GM12878 (cell line): Measurements from ENCODE around the gene STRA8. TPM values are rescaled to one million over a fixed set of nuclear protein-coding genes. Genes with fewer than 3 reads are reported as not detected.

Experiments
- ATAC-seq: fragments of 200-7000 bp; cut with Tn5 transposase; 3 replicates; pipeline ENCODE4 v1.9.1; 2020; ENCODE audit warnings: mild to moderate bottlenecking, moderate library complexity
- BruUV-seq: library from RNA; stranded (reverse); fragments of 400-500 nt; replicated peaks from 2 replicates; lab custom pipeline; 2021; lab: Mats Ljungman, UMichigan
- CTCF ChIA-PET: fragments of 300-600 bp; sonication (Branson Sonifier 250); formaldehyde crosslinking; extraction: SDS; loops from one replicate; lab custom pipeline; 2021; ENCODE audit warnings: inconsistent platforms; lab: Yijun Ruan, JAX
- POLR2A ChIA-PET: fragments of 350-600 bp; formaldehyde crosslinking; extraction: SDS; loops from one replicate; lab custom pipeline; 2021; ENCODE audit warnings: inconsistent platforms; lab: Charles Lee
- RAD21 ChIA-PET: fragments of 300-600 bp; sonication (Branson Sonifier 250); formaldehyde crosslinking; loops from one replicate; lab custom pipeline; 2023; ENCODE audit warnings: antibody characterized with exemption; ENCODE audit not compliant: unreplicated experiment; lab: Charles Lee
- SMC1A ChIA-PET: fragments of 300-600 bp; sonication (Branson Sonifier 250); formaldehyde crosslinking; loops from one replicate; lab custom pipeline; 2023; ENCODE audit not compliant: unreplicated experiment, uncharacterized antibody; lab: Charles Lee
- DNase-seq: peaks from one replicate; pipeline ENCODE4 v3.0.0-alpha.2; 2011; ENCODE audit warnings: low read depth, low spot score
- FAIRE-seq: peaks from 3 replicates; lab custom pipeline; 2011; peaks lifted over from hg19 to GRCh38; lab: Jason Lieb, UNC
- H2AFZ ChIP-seq: 2 replicates; pipeline ENCODE4 v1.6.0; 2011; ENCODE audit warnings: low read depth, low read length, control low read depth; ENCODE audit not compliant: control insufficient read depth
- H3K27ac ChIP-seq: 2 replicates; pipeline ENCODE4 v1.5.1; 2011; ENCODE audit warnings: control low read depth; ENCODE audit not compliant: control insufficient read depth, insufficient read depth
- H3K27me3 ChIP-seq, 2 experiments: replicated peaks in 1 of 2; 2 replicates each; pipeline versions ENCODE4 v1.6.0 to v1.6.1; 2011; ENCODE audit warnings: low read length in 1 of 2; ENCODE audit not compliant: control insufficient read depth in 2 of 2, insufficient read depth in 2 of 2
- H3K36me3 ChIP-seq, 2 experiments: 2 replicates each; pipeline ENCODE4 v1.5.1; 2011; ENCODE audit warnings: low read length in 1 of 2; ENCODE audit not compliant: control insufficient read depth in 2 of 2, insufficient read depth in 2 of 2
- H3K4me1 ChIP-seq: 2 replicates; pipeline ENCODE4 v1.6.1; 2011; ENCODE audit warnings: mild to moderate bottlenecking, low read length, moderate library complexity, mixed read lengths; ENCODE audit not compliant: control insufficient read depth, insufficient read depth
- H3K4me2 ChIP-seq: 2 replicates; pipeline ENCODE4 v1.6.0; 2011; ENCODE audit warnings: control low read depth; ENCODE audit not compliant: control insufficient read depth, insufficient read depth
- H3K4me3 ChIP-seq: fragments of 200-600 bp; sonication (generic); 2 replicates; pipeline ENCODE4 v1.5.1; 2016
- H3K79me2 ChIP-seq: 2 replicates; pipeline ENCODE4 v1.6.0; 2011; ENCODE audit warnings: low read length; ENCODE audit not compliant: control insufficient read depth, insufficient read depth
- H3K9ac ChIP-seq: 2 replicates; pipeline ENCODE4 v1.8.0; 2011; ENCODE audit warnings: low read length, control low read depth, mixed read lengths; ENCODE audit not compliant: control insufficient read depth, insufficient read depth
- H3K9me3 ChIP-seq: replicated peaks from 3 replicates; pipeline ENCODE4 v1.5.1; 2011; ENCODE audit warnings: mild to moderate bottlenecking, low read length; ENCODE audit not compliant: control insufficient read depth, insufficient read depth
- H4K20me1 ChIP-seq: 2 replicates; pipeline ENCODE4 v1.6.0; 2011; ENCODE audit not compliant: control insufficient read depth, insufficient read depth
- BACH1 ChIP-seq: fragments of 450-650 bp; IDR thresholded peaks from 2 replicates; pipeline ENCODE4 v1.6.1; 2017; ENCODE audit warnings: mild to moderate bottlenecking, borderline replicate concordance
- BHLHE40 ChIP-seq, 2 experiments: fragments of 450-650 bp in 1 of 2; IDR thresholded peaks; 2 replicates each; pipeline ENCODE4 v1.6.1; 2011 to 2017; ENCODE audit warnings: low read depth in 2 of 2, borderline replicate concordance in 1 of 2, improper control_type of control experiment in 1 of 2, low read length in 1 of 2, mild to moderate bottlenecking in 1 of 2
- EP300 ChIP-seq, 2 experiments: fragments of 150-350 bp in 1 of 2; IDR thresholded peaks; 2 replicates each; pipeline ENCODE4 v1.6.1; 2011 to 2012; ENCODE audit warnings: low read depth in 2 of 2, low read length in 2 of 2, borderline replicate concordance in 1 of 2, improper control_type of control experiment in 1 of 2, inconsistent platforms in 1 of 2; ENCODE audit not compliant: control insufficient read depth in 1 of 2
- EZH2 ChIP-seq: IDR thresholded peaks from 2 replicates; pipeline ENCODE4 v1.6.1; 2012; ENCODE audit warnings: low read depth, mild to moderate bottlenecking, control low read depth, inconsistent platforms, low read length, borderline replicate concordance; ENCODE audit not compliant: control insufficient read depth
- JUNB ChIP-seq: IDR thresholded peaks from 2 replicates; pipeline ENCODE4 v1.6.1; 2016; ENCODE audit warnings: antibody characterized with exemption, mild to moderate bottlenecking
- KLF5 ChIP-seq: fragments of 450-650 bp; IDR thresholded peaks from 2 replicates; pipeline ENCODE4 v1.6.1; 2014; ENCODE audit warnings: mild to moderate bottlenecking; ENCODE audit not compliant: partially characterized antibody
- NFYA ChIP-seq: IDR thresholded peaks from 2 replicates; pipeline ENCODE4 v1.6.1; 2011; ENCODE audit warnings: low read depth, mild to moderate bottlenecking, low read length, improper control_type of control experiment, borderline replicate concordance
- NR2C1 ChIP-seq: fragments of 450-650 bp; IDR thresholded peaks from 2 replicates; pipeline ENCODE4 v1.6.1; 2017; ENCODE audit warnings: antibody characterized with exemption, mild to moderate bottlenecking, moderate library complexity
- RELA ChIP-seq: fragments of 450-650 bp; IDR thresholded peaks from 2 replicates; pipeline ENCODE4 v1.8.0; 2014; ENCODE audit warnings: borderline replicate concordance; ENCODE audit not compliant: partially characterized antibody
- RFX5 ChIP-seq: IDR thresholded peaks from 2 replicates; pipeline ENCODE4 v1.6.1; 2011; ENCODE audit warnings: low read depth, low read length, improper control_type of control experiment
- SIX5 ChIP-seq: IDR thresholded peaks from 2 replicates; pipeline ENCODE4 v1.6.1; 2011; ENCODE audit warnings: mild to moderate bottlenecking, low read depth, low read length, moderate library complexity; ENCODE audit not compliant: severe bottlenecking
- TAF1 ChIP-seq: IDR thresholded peaks from 2 replicates; pipeline ENCODE4 v1.6.1; 2011; ENCODE audit warnings: mild to moderate bottlenecking, low read depth, low read length, borderline replicate concordance
- TARDBP ChIP-seq: IDR thresholded peaks from 2 replicates; pipeline ENCODE4 v1.6.1; 2016; ENCODE audit warnings: borderline replicate concordance
- ZNF274 ChIP-seq: IDR thresholded peaks from one replicate; pipeline ENCODE4 v1.8.0; 2011; ENCODE audit not compliant: insufficient read length, insufficient read depth
- ZNF622 ChIP-seq: fragments of 450-650 bp; IDR thresholded peaks from 2 replicates; pipeline ENCODE4 v1.6.1; 2017; ENCODE audit warnings: mild to moderate bottlenecking, inconsistent platforms
- WGBS: methylation state at CpG from one replicate; pipeline ENCODE4 v1.1.6; 2016; ENCODE audit warnings: low lambda C conversion rate; ENCODE audit not compliant: insufficient replicate concordance, insufficient coverage; ENCODE audit errors: missing lambda C conversion rate; 5-methylcytosine and 5-hydroxymethylcytosine counted together
- in situ Hi-C: fragments of 300-500 bp; cut with MboI; formaldehyde crosslinking; loops from 9 replicates; pipeline ENCODE4 v1.14.3; 2018; ENCODE audit warnings: mixed read lengths
- intact Hi-C: fragments of 100-400 bp; cut with micrococcal nuclease; formaldehyde crosslinking; loops from one replicate; pipeline ENCODE4 v1.14.2; 2022; ENCODE audit not compliant: unreplicated experiment
- polyA plus RNA-seq, 11 experiments: library from polyadenylated mRNA; depleted of rRNA in 4 of 11; unstranded in 6 of 11; stranded (reverse) in 5 of 11; fragments of >200 nt; fragmentation: Nextera tagmentation in 4 of 11; fragmentation: Illumina TruSeq in 1 of 11; extraction: Ambion mirVana in 4 of 11; extraction: Trizol in 1 of 11; gene quantifications; 1 replicate in 1 of 11; 2 replicates in 10 of 11; pipeline versions ENCODE4 v1.2.1 to v1.2.3, GENCODE V29; 2011 to 2016; ENCODE audit warnings: inconsistent platforms in 2 of 11, missing spikeins in 2 of 11, low read depth in 1 of 11
- total RNA-seq, 4 experiments: library from RNA; depleted of rRNA in 3 of 4; stranded (reverse); fragments of >200 nt in 3 of 4; fragmentation: Illumina TruSeq in 1 of 4; extraction: Trizol in 1 of 4; gene quantifications; 2 replicates each; pipeline versions ENCODE4 v1.2.1 to v1.2.3, GENCODE V29; 2013 to 2021
- TF ChIP-seq, protein P1 (sequence below): IDR thresholded peaks from 2 replicates; pipeline ENCODE4 v1.6.1; 2011; ENCODE audit warnings: borderline replicate concordance, low read depth, mild to moderate bottlenecking, moderate library complexity, mixed read lengths, low read length; ENCODE audit not compliant: insufficient read depth; ENCODE audit errors: extremely low read length
- TF ChIP-seq, protein P2 (sequence below): IDR thresholded peaks from 2 replicates; pipeline ENCODE4 v1.6.1; 2012; ENCODE audit warnings: improper control_type of control experiment, low read depth, low read length; ENCODE audit not compliant: insufficient replicate concordance
- TF ChIP-seq, protein P3 (sequence below): fragments of 450-650 bp; IDR thresholded peaks from 2 replicates; pipeline ENCODE4 v1.6.1; 2016; ENCODE audit warnings: mild to moderate bottlenecking

Gene STRA8
- total and polyA plus RNA-seq, 10 of the 15 experiments (the other 5 are each of a cell fraction or from before 2014, with no cell fraction given) = 0.15 TPM; not detected in 9

DNA sequence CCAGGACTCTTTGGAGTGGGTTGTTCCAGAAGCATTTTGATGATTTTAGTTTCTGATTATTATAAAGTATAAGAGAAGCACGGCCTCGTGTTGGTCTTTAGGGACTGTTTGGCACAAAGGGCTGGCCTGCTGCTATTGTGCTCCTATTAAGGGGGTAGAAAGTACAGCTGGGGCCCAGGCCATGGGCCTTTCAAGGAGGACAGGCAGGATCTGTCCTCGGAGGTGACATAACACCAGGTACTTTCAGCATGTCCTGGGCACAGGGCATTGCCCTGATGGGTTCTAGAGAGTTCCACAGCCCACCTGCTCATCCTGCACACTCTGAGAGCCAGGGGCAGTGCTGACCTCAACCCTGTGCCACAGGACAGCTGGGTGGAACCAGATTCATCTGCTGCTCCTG, 24.9 kb downstream of the STRA8 start:
- ATAC-seq = no peak
- no peak for DNase-seq
- ChIA-PET SMC1A (no interaction called here), CTCF (interaction anchor here (9.3 kb wide), 1 partner anchor 16 kb away, joined by 72 read pairs; no protein-coding TSS in a partner anchor), POLR2A (no interaction called here), RAD21 (no interaction called here)
- intact Hi-C loops (no loop called here), in situ Hi-C loops (no loop called here)
- no peak overlapping the region for H3K27ac ChIP-seq
- WGBS = 5% methylated on average over 3 of the region's 3 CpGs
- no peak overlapping the region for H2AFZ ChIP-seq
- no peak overlapping the region for H3K9ac ChIP-seq
- H3K79me2 ChIP-seq = no peaks in the 10 kb centered on the region
- peaks cover 6% of the 10 kb centered on the region; the same call in 1 of the 3 replicates for H3K9me3 ChIP-seq
- no peaks in the 10 kb centered on the region for H3K4me1 ChIP-seq
- FAIRE-seq = no peak
- no TSS peak for BruUV-seq
- no peak overlapping the region for H3K4me2 ChIP-seq
- no peaks in the 10 kb centered on the region for H3K36me3 ChIP-seq
- H3K4me3 ChIP-seq = no peak overlapping the region
- H3K27me3 ChIP-seq = no peaks in the 10 kb centered on the region
- no peaks in the 10 kb centered on the region for H4K20me1 ChIP-seq
- TF ChIP-seq TARDBP (no peak), ZNF274 (no peak), BHLHE40 (IDR thresholded peaks at IDR 0.05; ENCODE audit: borderline replicate concordance in 1 of 2, low read depth in 2 of 2, low read length in 1 of 2) (no peak), RELA (no peak), ZNF622 (no peak), NFYA (no peak), KLF5 (no peak), TAF1 (no peak), SIX5 (no peak), BACH1 (no peak), EZH2 (no peak), JUNB (no peak), RFX5 (no peak), NR2C1 (no peak), EP300 (IDR thresholded peaks at IDR 0.05; ENCODE audit: borderline replicate concordance in 1 of 2, control insufficient read depth in 1 of 2, low read depth in 2 of 2, low read length in 2 of 2) (no peak)
- TF ChIP-seq, protein P1, sequence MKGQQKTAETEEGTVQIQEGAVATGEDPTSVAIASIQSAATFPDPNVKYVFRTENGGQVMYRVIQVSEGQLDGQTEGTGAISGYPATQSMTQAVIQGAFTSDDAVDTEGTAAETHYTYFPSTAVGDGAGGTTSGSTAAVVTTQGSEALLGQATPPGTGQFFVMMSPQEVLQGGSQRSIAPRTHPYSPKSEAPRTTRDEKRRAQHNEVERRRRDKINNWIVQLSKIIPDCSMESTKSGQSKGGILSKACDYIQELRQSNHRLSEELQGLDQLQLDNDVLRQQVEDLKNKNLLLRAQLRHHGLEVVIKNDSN = no peak
- TF ChIP-seq, protein P2, sequence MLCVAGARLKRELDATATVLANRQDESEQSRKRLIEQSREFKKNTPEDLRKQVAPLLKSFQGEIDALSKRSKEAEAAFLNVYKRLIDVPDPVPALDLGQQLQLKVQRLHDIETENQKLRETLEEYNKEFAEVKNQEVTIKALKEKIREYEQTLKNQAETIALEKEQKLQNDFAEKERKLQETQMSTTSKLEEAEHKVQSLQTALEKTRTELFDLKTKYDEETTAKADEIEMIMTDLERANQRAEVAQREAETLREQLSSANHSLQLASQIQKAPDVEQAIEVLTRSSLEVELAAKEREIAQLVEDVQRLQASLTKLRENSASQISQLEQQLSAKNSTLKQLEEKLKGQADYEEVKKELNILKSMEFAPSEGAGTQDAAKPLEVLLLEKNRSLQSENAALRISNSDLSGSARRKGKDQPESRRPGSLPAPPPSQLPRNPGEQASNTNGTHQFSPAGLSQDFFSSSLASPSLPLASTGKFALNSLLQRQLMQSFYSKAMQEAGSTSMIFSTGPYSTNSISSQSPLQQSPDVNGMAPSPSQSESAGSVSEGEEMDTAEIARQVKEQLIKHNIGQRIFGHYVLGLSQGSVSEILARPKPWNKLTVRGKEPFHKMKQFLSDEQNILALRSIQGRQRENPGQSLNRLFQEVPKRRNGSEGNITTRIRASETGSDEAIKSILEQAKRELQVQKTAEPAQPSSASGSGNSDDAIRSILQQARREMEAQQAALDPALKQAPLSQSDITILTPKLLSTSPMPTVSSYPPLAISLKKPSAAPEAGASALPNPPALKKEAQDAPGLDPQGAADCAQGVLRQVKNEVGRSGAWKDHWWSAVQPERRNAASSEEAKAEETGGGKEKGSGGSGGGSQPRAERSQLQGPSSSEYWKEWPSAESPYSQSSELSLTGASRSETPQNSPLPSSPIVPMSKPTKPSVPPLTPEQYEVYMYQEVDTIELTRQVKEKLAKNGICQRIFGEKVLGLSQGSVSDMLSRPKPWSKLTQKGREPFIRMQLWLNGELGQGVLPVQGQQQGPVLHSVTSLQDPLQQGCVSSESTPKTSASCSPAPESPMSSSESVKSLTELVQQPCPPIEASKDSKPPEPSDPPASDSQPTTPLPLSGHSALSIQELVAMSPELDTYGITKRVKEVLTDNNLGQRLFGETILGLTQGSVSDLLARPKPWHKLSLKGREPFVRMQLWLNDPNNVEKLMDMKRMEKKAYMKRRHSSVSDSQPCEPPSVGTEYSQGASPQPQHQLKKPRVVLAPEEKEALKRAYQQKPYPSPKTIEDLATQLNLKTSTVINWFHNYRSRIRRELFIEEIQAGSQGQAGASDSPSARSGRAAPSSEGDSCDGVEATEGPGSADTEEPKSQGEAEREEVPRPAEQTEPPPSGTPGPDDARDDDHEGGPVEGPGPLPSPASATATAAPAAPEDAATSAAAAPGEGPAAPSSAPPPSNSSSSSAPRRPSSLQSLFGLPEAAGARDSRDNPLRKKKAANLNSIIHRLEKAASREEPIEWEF = no peak
- TF ChIP-seq, protein P3, sequence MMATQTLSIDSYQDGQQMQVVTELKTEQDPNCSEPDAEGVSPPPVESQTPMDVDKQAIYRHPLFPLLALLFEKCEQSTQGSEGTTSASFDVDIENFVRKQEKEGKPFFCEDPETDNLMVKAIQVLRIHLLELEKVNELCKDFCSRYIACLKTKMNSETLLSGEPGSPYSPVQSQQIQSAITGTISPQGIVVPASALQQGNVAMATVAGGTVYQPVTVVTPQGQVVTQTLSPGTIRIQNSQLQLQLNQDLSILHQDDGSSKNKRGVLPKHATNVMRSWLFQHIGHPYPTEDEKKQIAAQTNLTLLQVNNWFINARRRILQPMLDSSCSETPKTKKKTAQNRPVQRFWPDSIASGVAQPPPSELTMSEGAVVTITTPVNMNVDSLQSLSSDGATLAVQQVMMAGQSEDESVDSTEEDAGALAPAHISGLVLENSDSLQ = no peak
